Epithelial cell of prostate (primary cell): Measurements from ENCODE around the gene PCDH9.
A peak's percentile ranks its signal among the peaks of the same experiment; 100 is the strongest.
"Not testable (repeated sequence)": the region's sequence is repeated elsewhere in the genome, so short reads cannot be mapped to it uniquely, and the experiment has no call there.

Experiments
- DNase-seq: peaks from one replicate; pipeline ENCODE4 v3.0.0-alpha.2; 2011; ENCODE audit warnings: low read depth, low spot score
- H3K27ac ChIP-seq: fragments of 450-650 bp; 2 replicates; pipeline ENCODE4 v1.5.1; 2017; ENCODE audit warnings: mild to moderate bottlenecking

The PCDH9 gene

DNA sequence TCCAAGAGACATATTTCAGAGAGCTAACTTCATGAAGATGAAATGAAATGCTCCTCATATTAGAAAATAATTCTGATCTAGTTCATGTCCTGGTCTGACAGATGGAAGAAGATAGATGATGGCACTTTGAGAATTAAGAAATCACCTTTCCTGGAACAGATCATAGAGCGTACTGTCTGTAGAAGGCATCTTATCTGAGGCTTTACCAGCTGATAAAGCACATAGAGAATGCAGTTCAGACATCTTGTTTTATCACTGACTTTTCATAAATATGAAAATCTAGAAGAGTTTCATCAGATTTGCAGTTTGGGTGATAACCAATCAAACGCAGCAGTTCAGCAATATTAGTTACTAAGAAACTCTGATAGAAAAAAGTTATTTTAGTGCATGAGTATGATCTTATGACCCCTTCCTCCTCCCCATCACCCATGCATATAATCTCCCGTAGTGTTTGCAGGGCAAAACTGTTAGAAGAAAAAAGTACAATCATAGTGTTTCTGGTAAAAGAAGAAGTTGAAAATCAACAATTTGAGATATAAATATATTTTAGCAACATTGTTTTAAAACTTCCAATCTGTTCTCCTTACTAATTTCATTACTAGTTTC lies 585.2 kb downstream of the PCDH9 start:
- DNase-seq = no peak
- H3K27ac ChIP-seq = no peak overlapping the region

DNA sequence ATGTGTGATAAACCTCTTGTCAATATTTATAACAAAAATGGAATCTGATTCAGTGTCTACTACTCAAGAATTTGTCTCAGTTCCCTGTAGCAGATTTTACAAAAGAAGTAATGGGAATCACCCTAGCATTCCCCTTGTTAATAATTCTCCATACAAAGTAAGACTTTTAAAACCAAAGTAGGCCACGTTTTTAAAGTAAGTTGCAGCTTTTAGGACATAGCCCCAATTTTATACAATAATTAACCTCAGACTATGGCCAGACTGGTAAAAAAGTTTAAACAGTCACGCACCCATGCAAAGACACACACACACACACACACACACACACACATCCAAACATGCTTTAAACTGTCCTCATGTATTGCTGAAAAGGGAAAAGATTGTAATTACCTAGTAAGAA lies 589.9 kb downstream of the PCDH9 start:
- no peak overlapping the region for H3K27ac ChIP-seq
- no peak for DNase-seq

DNA sequence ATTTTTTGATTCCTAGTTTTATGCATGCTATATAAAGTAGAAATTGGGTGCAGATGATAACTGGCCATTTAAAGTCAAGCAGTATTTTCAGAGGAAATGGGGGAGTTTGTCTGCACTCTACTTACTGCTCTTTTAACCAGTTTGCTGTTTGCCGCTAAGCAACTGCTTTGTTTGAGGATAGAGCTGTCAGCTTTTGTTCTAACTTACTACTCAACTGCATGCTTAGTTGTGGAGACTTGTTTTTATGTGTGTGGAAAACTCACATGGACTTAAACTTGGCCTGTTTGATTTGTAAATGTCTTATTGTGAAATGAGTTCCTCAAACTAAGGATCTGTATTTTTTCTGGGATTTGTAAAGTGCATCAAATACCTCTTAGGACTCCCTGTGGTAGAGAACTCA lies 591.1 kb downstream of the PCDH9 start:
- no peak overlapping the region for H3K27ac ChIP-seq
- no peak for DNase-seq

DNA sequence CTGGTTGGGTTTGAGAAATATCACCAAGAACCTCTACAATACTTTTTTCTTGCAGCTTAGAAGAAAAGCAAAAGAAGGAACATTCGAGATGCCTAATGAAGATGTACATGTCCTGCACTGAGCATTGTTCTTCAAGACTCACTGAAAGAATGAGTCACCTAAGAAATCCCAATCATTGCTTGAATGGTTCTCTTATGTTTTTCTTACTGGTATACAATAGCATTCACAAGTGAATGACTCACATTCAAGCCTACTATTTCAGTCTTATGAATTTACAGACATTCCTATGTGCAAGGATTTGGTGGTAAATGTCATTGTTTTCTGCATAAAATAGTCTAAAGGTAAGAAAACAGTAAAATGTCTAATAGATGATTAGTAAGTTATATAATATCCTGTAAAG lies 594.6 kb downstream of the PCDH9 start:
- peak; percentile 60 for DNase-seq
- H3K27ac ChIP-seq = peak overlapping the region; percentile 44

- DNase-seq = no peak
- H3K27ac ChIP-seq = no peak overlapping the region
Observed at GRCh38 chr13:66634384-66634783, 595.8 kb downstream of the PCDH9 start.

- no peak overlapping the region for H3K27ac ChIP-seq
Observed at GRCh38 chr13:66627512-66627911, 602.6 kb downstream of the PCDH9 start.

DNA sequence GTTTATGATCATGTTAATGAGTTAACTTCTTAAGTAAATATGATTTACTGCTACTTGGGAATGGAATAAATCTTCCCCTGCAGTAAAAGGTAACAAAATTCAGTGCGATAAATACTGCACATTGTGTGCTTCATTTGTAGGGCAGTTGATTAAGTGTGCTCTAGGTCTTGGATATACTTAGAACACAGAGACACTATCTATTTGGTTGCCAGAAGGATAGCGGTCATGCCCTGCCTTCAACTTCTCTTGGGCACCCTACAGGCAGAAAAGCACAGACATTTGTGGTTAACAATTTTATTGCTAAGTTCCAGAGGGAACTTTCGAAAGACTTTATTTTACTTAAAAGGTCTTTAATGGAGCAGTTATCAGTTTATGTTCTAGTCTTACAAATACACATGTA lies 605.8 kb downstream of the PCDH9 start:
- H3K27ac ChIP-seq = no peak overlapping the region
- no peak for DNase-seq

More at GRCh38 chr13:66627512-66627911, 602.6 kb downstream of the PCDH9 start:
- DNase-seq = no peak

GRCh38 chr13:66623129-66623820 lies 606.9 kb downstream of the PCDH9 start:
- H3K27ac ChIP-seq = no peak overlapping the region
- DNase-seq = no peak

- DNase-seq, H3K27ac ChIP-seq: not testable (repeated sequence)
Observed at GRCh38 chr13:66621906-66622447, 608.2 kb downstream of the PCDH9 start.

- no peak overlapping the region for H3K27ac ChIP-seq
- no peak for DNase-seq
Observed at GRCh38 chr13:66618702-66619101, 611.4 kb downstream of the PCDH9 start.

- H3K27ac ChIP-seq = no peak overlapping the region
- DNase-seq = no peak
Observed at GRCh38 chr13:66617786-66618185, 612.4 kb downstream of the PCDH9 start.

GRCh38 chr13:66612983-66613382 lies 617.2 kb downstream of the PCDH9 start:
- H3K27ac ChIP-seq = no peak overlapping the region
- DNase-seq = no peak

DNA sequence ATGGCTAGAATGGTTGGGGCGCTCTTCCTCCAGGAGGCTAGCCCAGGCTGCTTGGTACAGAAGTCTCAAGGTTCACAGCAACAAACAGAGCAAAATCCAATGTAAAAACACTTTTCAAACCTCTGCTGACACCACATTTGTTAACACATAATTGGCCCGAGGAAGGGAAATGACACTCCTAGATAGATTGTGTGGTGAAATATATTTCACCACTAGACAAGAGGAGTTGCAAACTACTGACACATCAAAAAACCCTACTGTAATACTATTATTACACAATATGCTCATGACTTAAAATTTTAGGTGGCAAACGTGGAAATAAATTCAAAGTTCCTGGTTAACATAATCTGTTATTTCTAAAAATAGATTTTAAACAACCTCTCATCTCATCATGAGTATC lies 643.6 kb downstream of the PCDH9 start:
- no peak overlapping the region for H3K27ac ChIP-seq
- no peak for DNase-seq

DNA sequence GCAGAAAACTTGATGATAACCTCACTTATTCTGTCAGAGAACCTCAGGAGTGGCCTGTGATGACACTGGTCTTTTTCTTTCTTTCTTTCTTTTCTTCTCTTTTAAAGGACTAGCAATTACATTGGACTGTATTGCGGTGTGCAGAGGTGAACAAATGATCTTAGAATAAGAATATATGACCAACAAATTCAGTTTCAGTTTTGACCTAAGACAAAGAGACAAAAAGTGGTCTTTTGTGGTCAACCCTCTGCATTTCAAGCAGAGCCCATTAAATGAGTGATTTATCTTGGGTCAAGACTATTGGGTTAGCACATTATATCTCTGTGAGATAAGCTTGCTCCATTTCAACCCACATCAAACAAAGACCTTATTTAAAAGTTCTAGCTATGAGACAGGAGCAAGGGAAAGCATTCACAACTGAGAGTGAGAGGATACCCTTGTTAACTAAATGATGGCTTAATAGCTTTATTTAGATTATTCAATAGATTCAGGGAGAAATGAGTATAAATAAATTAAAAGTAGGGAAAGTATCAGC lies 644.4 kb downstream of the PCDH9 start:
- no peak overlapping the region for H3K27ac ChIP-seq
- no peak for DNase-seq

GRCh38 chr13:66581675-66582074 lies 648.5 kb downstream of the PCDH9 start:
- DNase-seq = no peak
- H3K27ac ChIP-seq = no peak overlapping the region

- no peak overlapping the region for H3K27ac ChIP-seq
- no peak for DNase-seq
Observed at GRCh38 chr13:66578305-66578704, 651.8 kb downstream of the PCDH9 start.

DNA sequence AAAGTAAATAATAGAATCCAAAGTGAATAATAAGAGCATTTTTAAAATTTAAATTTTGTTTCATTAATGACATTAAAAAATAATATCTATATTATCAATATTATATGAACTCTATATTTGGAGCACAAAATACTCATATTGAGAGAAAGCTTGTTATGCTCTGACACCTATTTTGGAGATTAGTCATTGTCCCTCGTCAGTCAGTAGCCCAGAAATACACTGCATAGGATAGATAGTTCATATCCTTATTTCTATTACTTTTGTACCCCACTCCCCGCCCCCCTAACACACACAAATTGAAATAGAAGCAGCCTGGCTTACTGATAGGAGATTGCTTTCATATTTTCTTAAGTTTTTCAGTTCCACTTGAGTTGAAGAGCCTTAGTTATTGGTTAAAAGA lies 652.8 kb downstream of the PCDH9 start:
- DNase-seq = no peak
- no peak overlapping the region for H3K27ac ChIP-seq

- no peak overlapping the region for H3K27ac ChIP-seq
- no peak for DNase-seq
Observed at GRCh38 chr13:66576381-66576780, 653.8 kb downstream of the PCDH9 start.

DNA sequence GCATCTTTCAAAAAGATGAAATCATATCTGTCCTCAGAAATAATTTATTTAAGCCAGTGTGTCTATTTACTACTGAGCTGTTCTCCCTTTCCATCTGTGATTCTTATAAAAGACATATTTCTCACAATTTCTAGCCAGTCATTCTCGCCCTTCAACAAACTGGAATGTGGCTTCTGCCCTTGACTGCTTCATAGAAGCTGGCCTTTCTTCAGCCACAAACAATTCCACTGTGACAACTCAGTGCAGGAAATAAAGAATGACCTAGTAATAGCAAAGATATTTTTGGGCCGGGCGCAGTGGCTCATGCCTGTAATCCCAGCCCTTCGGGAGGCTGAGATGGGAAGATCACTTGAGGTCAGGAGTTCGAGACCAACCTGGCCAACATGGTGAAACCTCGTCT lies 655.5 kb downstream of the PCDH9 start:
- no peak overlapping the region for H3K27ac ChIP-seq
- DNase-seq = no peak

- H3K27ac ChIP-seq = no peak overlapping the region
- DNase-seq = no peak
Observed at GRCh38 chr13:66567899-66568612, 662.1 kb downstream of the PCDH9 start.

GRCh38 chr13:66565279-66565678 lies 664.9 kb downstream of the PCDH9 start:
- H3K27ac ChIP-seq = no peak overlapping the region
- DNase-seq = no peak
